ENCODE results near the gene GPR62.

The GPR62 gene

DNA sequence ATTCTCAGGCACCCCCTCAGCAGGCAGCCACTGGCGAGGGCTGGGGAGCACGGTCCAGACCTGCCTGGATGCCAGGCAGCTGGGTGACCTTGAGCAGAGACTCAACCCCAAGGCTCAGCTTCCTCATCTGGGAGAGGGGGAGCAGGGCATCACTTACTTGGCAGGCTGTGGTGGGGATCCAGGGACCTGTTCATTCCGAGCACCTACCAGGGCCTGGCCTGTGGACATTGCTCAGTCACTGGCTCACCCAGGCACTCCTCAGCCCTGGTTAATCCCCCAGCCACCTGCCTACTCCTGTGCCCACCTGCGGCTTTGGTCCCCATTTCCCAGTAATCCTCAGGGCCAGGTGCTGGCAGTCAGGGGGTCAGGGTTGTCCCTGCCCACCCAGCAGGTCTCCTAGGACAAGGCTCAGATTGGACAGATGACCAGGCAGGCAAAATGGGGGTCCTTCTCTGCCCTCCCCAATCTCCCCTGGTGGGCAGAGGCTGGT is 49.8 kb downstream of the GPR62 start:
- DNase-seq (ENCODE audit: low read depth), result no peak
- no peak overlapping the region for H3K4me3 ChIP-seq (ENCODE audit: low read depth, low read length)
- TF ChIP-seq, protein P1, sequence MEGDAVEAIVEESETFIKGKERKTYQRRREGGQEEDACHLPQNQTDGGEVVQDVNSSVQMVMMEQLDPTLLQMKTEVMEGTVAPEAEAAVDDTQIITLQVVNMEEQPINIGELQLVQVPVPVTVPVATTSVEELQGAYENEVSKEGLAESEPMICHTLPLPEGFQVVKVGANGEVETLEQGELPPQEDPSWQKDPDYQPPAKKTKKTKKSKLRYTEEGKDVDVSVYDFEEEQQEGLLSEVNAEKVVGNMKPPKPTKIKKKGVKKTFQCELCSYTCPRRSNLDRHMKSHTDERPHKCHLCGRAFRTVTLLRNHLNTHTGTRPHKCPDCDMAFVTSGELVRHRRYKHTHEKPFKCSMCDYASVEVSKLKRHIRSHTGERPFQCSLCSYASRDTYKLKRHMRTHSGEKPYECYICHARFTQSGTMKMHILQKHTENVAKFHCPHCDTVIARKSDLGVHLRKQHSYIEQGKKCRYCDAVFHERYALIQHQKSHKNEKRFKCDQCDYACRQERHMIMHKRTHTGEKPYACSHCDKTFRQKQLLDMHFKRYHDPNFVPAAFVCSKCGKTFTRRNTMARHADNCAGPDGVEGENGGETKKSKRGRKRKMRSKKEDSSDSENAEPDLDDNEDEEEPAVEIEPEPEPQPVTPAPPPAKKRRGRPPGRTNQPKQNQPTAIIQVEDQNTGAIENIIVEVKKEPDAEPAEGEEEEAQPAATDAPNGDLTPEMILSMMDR (conservative IDR thresholded peaks at IDR 0.05; ENCODE audit: low read depth, low read length), result no peak

- DNase-seq (ENCODE audit: low read depth), result peak; percentile 41
- TF ChIP-seq, protein P1 (conservative IDR thresholded peaks at IDR 0.05; ENCODE audit: low read depth, low read length), result no peak
- H3K4me3 ChIP-seq (ENCODE audit: low read depth, low read length), result no peak overlapping the region
Observed at GRCh38 chr3:52005571-52005986, 50.4 kb downstream of the GPR62 start.

DNA sequence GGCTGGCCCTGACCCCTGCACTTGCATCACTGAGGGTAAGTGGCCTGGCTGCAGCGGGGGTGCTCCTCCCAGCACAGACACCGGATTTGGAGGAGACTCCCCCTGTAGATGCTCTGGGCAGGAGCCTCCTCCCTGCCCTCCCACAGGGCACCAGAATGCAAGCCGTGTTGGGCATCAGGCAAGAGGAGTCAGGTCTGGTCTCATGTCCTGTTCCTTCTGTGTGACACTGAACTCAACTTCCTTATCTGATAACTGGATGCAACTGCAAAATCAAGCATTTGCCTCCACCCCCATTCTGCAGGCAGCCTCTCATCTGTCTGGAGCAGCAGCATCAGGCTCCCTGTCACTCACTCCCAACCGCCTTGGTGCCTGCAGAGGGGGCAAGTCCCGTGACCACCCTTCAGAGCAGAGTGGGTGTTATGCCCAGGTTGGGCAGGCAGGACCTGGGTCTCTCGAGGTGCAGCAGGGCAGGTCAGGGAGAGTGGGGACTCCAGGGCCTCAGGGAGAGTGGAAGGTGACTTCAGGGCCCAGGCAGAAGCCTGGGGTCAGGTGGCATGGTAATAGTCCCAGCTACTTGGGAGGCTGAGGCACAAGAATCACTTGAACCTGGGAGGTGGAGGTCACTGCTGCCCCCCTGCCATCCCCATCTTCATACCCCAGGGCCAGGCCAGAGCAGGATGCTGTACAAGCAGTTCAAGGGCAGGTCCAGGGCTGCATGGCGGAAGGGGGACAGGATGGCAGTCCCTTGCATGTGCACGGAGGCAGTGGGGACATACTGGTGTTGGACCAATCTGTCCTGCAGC is 51.0 kb downstream of the GPR62 start:
- DNase-seq (ENCODE audit: low read depth), result no peak
- no peak overlapping the region for H3K4me3 ChIP-seq (ENCODE audit: low read depth, low read length)
- TF ChIP-seq, protein P1 (conservative IDR thresholded peaks at IDR 0.05; ENCODE audit: low read depth, low read length), result no peak

DNA sequence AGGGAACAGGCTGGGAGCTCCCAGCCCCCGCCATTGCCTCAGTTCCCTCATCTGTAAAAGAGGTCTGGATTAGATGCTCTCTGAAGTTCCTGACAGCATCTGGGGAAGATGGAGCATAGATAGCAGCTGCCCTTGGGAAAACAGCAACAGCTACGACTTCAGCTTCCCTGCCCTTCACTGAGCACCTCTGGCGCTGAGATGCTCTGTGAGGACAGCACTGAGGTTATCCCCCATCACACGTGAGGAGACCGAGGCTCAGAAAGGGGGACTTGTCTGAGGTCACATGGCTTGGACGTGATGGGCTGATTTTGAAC is 51.6 kb downstream of the GPR62 start:
- TF ChIP-seq, protein P1 (conservative IDR thresholded peaks at IDR 0.05; ENCODE audit: low read depth, low read length), result no peak
- no peak for DNase-seq (ENCODE audit: low read depth)

More for the DNA sequence above, 51.6 kb downstream of the GPR62 start:
- H3K4me3 ChIP-seq (ENCODE audit: low read depth, low read length), result no peak overlapping the region

Data from choroid plexus epithelial cell (primary cell).